ENCODE results near the gene CAMKV. TPM values are rescaled to one million over a fixed set of nuclear protein-coding genes. Genes with fewer than 3 reads are reported as not detected.

Gene CAMKV
- total RNA-seq, 1 donor from 2014 or later: not detected

DNA sequence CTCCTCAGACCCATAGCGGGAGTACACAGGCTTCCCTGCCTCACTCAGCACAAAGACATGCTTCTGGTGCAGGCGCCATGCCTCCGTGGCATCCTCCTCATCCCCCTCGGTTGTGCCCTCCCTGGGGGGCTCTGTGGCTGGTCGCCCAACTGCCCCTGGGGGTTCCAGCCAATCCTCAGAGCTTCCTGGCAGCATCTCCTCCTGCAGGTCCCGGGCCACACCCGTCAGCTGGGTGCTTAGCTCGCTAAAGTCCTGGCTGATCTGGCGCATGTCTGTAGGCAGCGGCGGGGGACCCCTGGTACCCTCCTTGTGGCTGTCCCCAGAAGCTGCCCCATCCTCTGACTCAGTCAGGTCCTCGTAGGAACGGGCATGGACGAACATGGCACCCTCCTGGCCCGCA, 41.9 kb upstream of the CAMKV start:
- ATAC-seq (ENCODE audit: low read depth): no peak
- ChIA-PET CTCF (no interaction called here), POLR2A (interaction anchor here (0.7 to 1.5 kb wide), 3 partner anchors 25 to 1671 kb away, joined by 3 to 4 read pairs (median 3); partner anchors contain the start of gene RBM6)
- H3K27me3 Mint-ChIP-seq: no peaks in the 10 kb centered on the region
- intact Hi-C loops (cut with micrococcal nuclease): no loop called here
- no peak for TF ChIP-seq CTCF (IDR thresholded peaks at IDR 0.05)
- H3K9me3 Mint-ChIP-seq: no peaks in the 10 kb centered on the region
- H3K27ac Mint-ChIP-seq: no peak overlapping the region
- no peak for DNase-seq
- H3K4me1 Mint-ChIP-seq: peaks cover 4% of the 10 kb centered on the region
- peaks cover 28% of the 10 kb centered on the region for H3K36me3 Mint-ChIP-seq (ENCODE audit: low read depth)
- H3K4me3 Mint-ChIP-seq: no peak overlapping the region

GRCh38 chr3:49911124-49911420, 41.4 kb upstream of the CAMKV start:
- POLR2A ChIA-PET: interaction anchor here (0.7 to 1.5 kb wide), 2 partner anchors 29 to 1671 kb away, joined by 3 read pairs; partner anchors contain the start of gene RBM6
- no peaks in the 10 kb centered on the region for H3K9me3 Mint-ChIP-seq
- H3K27ac Mint-ChIP-seq: no peak overlapping the region
- no peak overlapping the region for H3K4me3 Mint-ChIP-seq
- no peak for ATAC-seq (ENCODE audit: low read depth)
- H3K36me3 Mint-ChIP-seq (ENCODE audit: low read depth): peaks cover 28% of the 10 kb centered on the region
- TF ChIP-seq CTCF (IDR thresholded peaks at IDR 0.05): no peak
- DNase-seq: no peak
- intact Hi-C loops (cut with micrococcal nuclease): no loop called here
- H3K27me3 Mint-ChIP-seq: no peaks in the 10 kb centered on the region
- CTCF ChIA-PET: no interaction called here
- H3K4me1 Mint-ChIP-seq: peaks cover 9% of the 10 kb centered on the region

DNA sequence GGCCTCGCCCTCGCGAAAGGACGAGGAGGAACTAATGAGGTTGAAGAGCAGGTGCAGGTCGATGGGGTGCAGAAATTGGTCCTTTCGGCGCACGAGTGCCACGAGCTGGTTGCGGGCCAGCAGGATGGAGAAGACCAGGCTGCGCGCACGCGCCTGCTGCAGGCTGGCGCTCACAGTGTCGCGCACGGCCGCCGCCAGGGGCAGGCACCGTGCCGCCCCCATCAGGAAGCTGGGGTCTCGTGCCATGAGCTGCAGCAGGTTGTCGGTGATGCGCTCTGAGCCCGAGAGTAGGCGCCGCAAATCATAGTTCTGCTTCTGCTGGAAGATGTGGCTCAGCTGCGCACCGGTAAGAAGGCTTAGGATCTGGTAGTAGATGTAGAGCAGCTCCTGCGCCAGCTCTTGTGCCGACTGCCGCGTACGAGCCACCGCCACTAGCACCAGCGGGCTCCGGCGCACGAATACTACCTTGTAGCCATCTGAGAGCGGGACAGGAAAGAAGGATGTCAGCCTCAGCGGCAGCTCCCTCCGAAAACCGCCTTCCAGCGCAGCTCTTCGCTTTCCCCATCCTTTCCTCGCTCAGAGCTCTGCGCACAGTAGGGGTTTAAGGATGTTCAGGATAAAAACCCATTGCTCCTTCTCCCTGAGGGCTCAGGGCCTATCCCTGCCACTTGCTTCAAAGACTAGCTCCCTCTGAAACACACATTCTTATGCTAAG, 40.9 kb upstream of the CAMKV start:
- Mint-ChIP-seq H3K36me3 (ENCODE audit: low read depth) (peaks cover 28% of the 10 kb centered on the region), H3K27me3 (no peaks in the 10 kb centered on the region), H3K4me1 (peaks cover 14% of the 10 kb centered on the region), H3K4me3 (no peak overlapping the region), H3K9me3 (no peaks in the 10 kb centered on the region), H3K27ac (no peak overlapping the region)
- no peak for DNase-seq
- no peak for TF ChIP-seq CTCF (IDR thresholded peaks at IDR 0.05)
- intact Hi-C loops (cut with micrococcal nuclease): no loop called here
- ChIA-PET CTCF (no interaction called here), POLR2A (interaction anchor here (1.5 kb wide), 1 partner anchor 30 kb away, joined by 3 read pairs; the partner anchor contains the start of gene RBM6)
- ATAC-seq (ENCODE audit: low read depth): no peak

GRCh38 chr3:49908373-49909199, 38.9 kb upstream of the CAMKV start:
- H3K4me1 Mint-ChIP-seq: peaks cover 30% of the 10 kb centered on the region
- H3K27me3 Mint-ChIP-seq: no peaks in the 10 kb centered on the region
- no peak for TF ChIP-seq CTCF (IDR thresholded peaks at IDR 0.05)
- no peak for ATAC-seq (ENCODE audit: low read depth)
- intact Hi-C loops (cut with micrococcal nuclease): loop anchor here (5.0 kb wide), 1 partner anchor 121 kb away; the partner anchor contains the start of gene IP6K1
- no peak overlapping the region for H3K4me3 Mint-ChIP-seq
- POLR2A ChIA-PET: no interaction called here
- DNase-seq: no peak
- H3K9me3 Mint-ChIP-seq: no peaks in the 10 kb centered on the region
- CTCF ChIA-PET: interaction anchor here (1.8 kb wide), 1 partner anchor 70 kb away, joined by 5 read pairs; no protein-coding TSS in a partner anchor
- H3K36me3 Mint-ChIP-seq (ENCODE audit: low read depth): peaks cover 28% of the 10 kb centered on the region
- H3K27ac Mint-ChIP-seq: no peak overlapping the region
